Articular chondrocyte of knee joint (primary cell): ENCODE results near the gene FKBP6. TPM values are rescaled to one million over a fixed set of nuclear protein-coding genes. Genes with fewer than 3 reads are reported as not detected.

Experiments
- small RNA-seq: library from RNA; depleted of rRNA; stranded (forward); fragments of <200 nt; gene quantifications from one replicate; pipeline ENCODE3, GENCODE V24; 2012
- total RNA-seq: library from RNA; depleted of rRNA; stranded (reverse); fragments of >200 nt; gene quantifications from 2 replicates; pipeline ENCODE4 v1.2.3, GENCODE V29; 2012

Gene FKBP6
- total RNA-seq = under 0.01 TPM in 1 of 2 replicates, not detected in the other

GRCh38 chr7:73327922-73328321 lies at the start of gene FKBP6, which contains the start of gene TRIM50:
FKBP6 (plus strand) TSS chr7:73328161; CDS start chr7:73328429, 268 bp downstream.
TRIM50 (minus strand) TSS chr7:73328082; CDS start chr7:73324787, 3,295 bp downstream.

GRCh38 chr7:73308665-73309214 lies 19.2 kb upstream of the FKBP6 start, which contains the start of gene NSUN5:
NSUN5 (minus strand) TSS chr7:73308826; CDS start chr7:73308790, 36 bp downstream.

Small RNA genes lying within 50 kb of the gene (small RNA-seq; reads per million reads assigned to genes)
- gene RF00019 (not detected), gene RNU6-1080P (not detected)

Other genes with a start within 250 kb of the FKBP6 start
- under 0.01 TPM in 1 of 2 replicates, not detected in the other for gene SPDYE9, start 242.1 kb upstream of the FKBP6 start, total RNA-seq
- 15.0 and 16.2 TPM in 2 replicates for gene NSUN5, start 19.3 kb upstream of the FKBP6 start, total RNA-seq
- gene TRIM50, start 79 bp upstream of the FKBP6 start, total RNA-seq = not detected in 2 replicates
- 0.32 and 0.39 TPM in 2 replicates for gene FZD9, start 105.6 kb downstream of the FKBP6 start, total RNA-seq
- gene BAZ1B, start 194.1 kb downstream of the FKBP6 start, total RNA-seq = 64.9 and 83.6 TPM in 2 replicates
- 24.7 and 26.8 TPM in 2 replicates for gene BCL7B, start 229.5 kb downstream of the FKBP6 start, total RNA-seq